ENCODE data around the gene ERGIC3. TPM values are rescaled to one million over a fixed set of nuclear protein-coding genes. Genes with fewer than 3 reads are reported as not detected.
"Not testable (repeated sequence)": the region's sequence is repeated elsewhere in the genome, so short reads cannot be mapped to it uniquely, and the experiment has no call there.

The ERGIC3 gene
- total RNA-seq, 1 donor from 2014 or later = 328 TPM

GRCh38 chr20:35544436-35544835, 2.6 kb downstream of the ERGIC3 start:
- Histone ChIP-seq H3K27me3 (ENCODE audit: control insufficient read depth in 3 of 3, insufficient read depth in 3 of 3, low read length in 3 of 3) (no peaks in the 10 kb centered on the region), H3K9ac (ENCODE audit: low read depth in 1 of 3, low read length in 3 of 3) (no peak overlapping the region), H3K36me3 (ENCODE audit: control insufficient read depth in 3 of 3, insufficient read depth in 3 of 3, low read length in 3 of 3) (peaks cover 20 to 28% (median 22%) of the 10 kb centered on the region in 3 donors), H3K4me1 (ENCODE audit: control insufficient read depth in 3 of 3, insufficient read depth in 3 of 3, low read length in 3 of 3) (peaks cover 11 to 18% (median 12%) of the 10 kb centered on the region in 3 donors), H3K27ac (ENCODE audit: low read depth, low read length) (no peak overlapping the region), H3K9me3 (ENCODE audit: control insufficient read depth in 3 of 3, low read length in 3 of 3) (no peaks in the 10 kb centered on the region), H3K4me3 (ENCODE audit: low read length in 3 of 3) (no peak overlapping the region)

- Histone ChIP-seq H3K4me1 (ENCODE audit: control insufficient read depth in 3 of 3, insufficient read depth in 3 of 3, low read length in 3 of 3) (peaks cover 11 to 18% (median 12%) of the 10 kb centered on the region in 3 donors), H3K36me3 (ENCODE audit: control insufficient read depth in 3 of 3, insufficient read depth in 3 of 3, low read length in 3 of 3) (peaks cover 22 to 28% (median 23%) of the 10 kb centered on the region in 3 donors)
- not testable (repeated sequence) for H3K9me3 ChIP-seq (ENCODE audit: control insufficient read depth in 3 of 3, low read length in 3 of 3); H3K27ac ChIP-seq (ENCODE audit: low read depth, low read length); H3K9ac ChIP-seq (ENCODE audit: low read depth in 1 of 3, low read length in 3 of 3); H3K27me3 ChIP-seq (ENCODE audit: control insufficient read depth in 3 of 3, insufficient read depth in 3 of 3, low read length in 3 of 3); H3K4me3 ChIP-seq (ENCODE audit: low read length in 3 of 3)
Measured at GRCh38 chr20:35544941-35545340, 3.1 kb downstream of the ERGIC3 start.

GRCh38 chr20:35546127-35546526, 4.2 kb downstream of the ERGIC3 start:
- Histone ChIP-seq H3K4me3 (ENCODE audit: low read length in 3 of 3) (no peak overlapping the region), H3K9ac (ENCODE audit: low read depth in 1 of 3, low read length in 3 of 3) (no peak overlapping the region), H3K4me1 (ENCODE audit: control insufficient read depth in 3 of 3, insufficient read depth in 3 of 3, low read length in 3 of 3) (peaks cover 10 to 17% (median 11%) of the 10 kb centered on the region in 3 donors), H3K36me3 (ENCODE audit: control insufficient read depth in 3 of 3, insufficient read depth in 3 of 3, low read length in 3 of 3) (peaks cover 22 to 32% (median 29%) of the 10 kb centered on the region in 3 donors), H3K9me3 (ENCODE audit: control insufficient read depth in 3 of 3, low read length in 3 of 3) (no peaks in the 10 kb centered on the region), H3K27ac (ENCODE audit: low read depth, low read length) (no peak overlapping the region), H3K27me3 (ENCODE audit: control insufficient read depth in 3 of 3, insufficient read depth in 3 of 3, low read length in 3 of 3) (no peaks in the 10 kb centered on the region)

- no peak overlapping the region for H3K4me3 ChIP-seq (ENCODE audit: low read length in 3 of 3)
- H3K9ac ChIP-seq (ENCODE audit: low read depth in 1 of 3, low read length in 3 of 3) = no peak overlapping the region
- H3K4me1 ChIP-seq (ENCODE audit: control insufficient read depth in 3 of 3, insufficient read depth in 3 of 3, low read length in 3 of 3) = peaks cover 5 to 8% (median 5%) of the 10 kb centered on the region in 3 donors
- H3K36me3 ChIP-seq (ENCODE audit: control insufficient read depth in 3 of 3, insufficient read depth in 3 of 3, low read length in 3 of 3) = peaks cover 30 to 41% (median 39%) of the 10 kb centered on the region in 3 donors
- H3K27me3 ChIP-seq (ENCODE audit: control insufficient read depth in 3 of 3, insufficient read depth in 3 of 3, low read length in 3 of 3) = no peaks in the 10 kb centered on the region
- no peaks in the 10 kb centered on the region for H3K9me3 ChIP-seq (ENCODE audit: control insufficient read depth in 3 of 3, low read length in 3 of 3)
- no peak overlapping the region for H3K27ac ChIP-seq (ENCODE audit: low read depth, low read length)
Measured at GRCh38 chr20:35547329-35547728, 5.5 kb downstream of the ERGIC3 start.

- Histone ChIP-seq H3K4me1 (ENCODE audit: control insufficient read depth in 3 of 3, insufficient read depth in 3 of 3, low read length in 3 of 3) (no peaks in the 10 kb centered on the region), H3K4me3 (ENCODE audit: low read length in 3 of 3) (no peak overlapping the region), H3K36me3 (ENCODE audit: control insufficient read depth in 3 of 3, insufficient read depth in 3 of 3, low read length in 3 of 3) (peaks cover 50 to 65% (median 61%) of the 10 kb centered on the region in 3 donors), H3K9ac (ENCODE audit: low read depth in 1 of 3, low read length in 3 of 3) (no peak overlapping the region), H3K27ac (ENCODE audit: low read depth, low read length) (no peak overlapping the region), H3K27me3 (ENCODE audit: control insufficient read depth in 3 of 3, insufficient read depth in 3 of 3, low read length in 3 of 3) (no peaks in the 10 kb centered on the region), H3K9me3 (ENCODE audit: control insufficient read depth in 3 of 3, low read length in 3 of 3) (no peaks in the 10 kb centered on the region)
Measured at GRCh38 chr20:35551503-35551902, 9.6 kb downstream of the ERGIC3 start.

GRCh38 chr20:35552914-35553313, 11.0 kb downstream of the ERGIC3 start:
- H3K9me3 ChIP-seq (ENCODE audit: control insufficient read depth in 3 of 3, low read length in 3 of 3) = no peaks in the 10 kb centered on the region
- H3K4me3 ChIP-seq (ENCODE audit: low read length in 3 of 3) = no peak overlapping the region
- H3K4me1 ChIP-seq (ENCODE audit: control insufficient read depth in 3 of 3, insufficient read depth in 3 of 3, low read length in 3 of 3) = no peaks in the 10 kb centered on the region
- H3K36me3 ChIP-seq (ENCODE audit: control insufficient read depth in 3 of 3, insufficient read depth in 3 of 3, low read length in 3 of 3) = peaks cover 55 to 68% (median 61%) of the 10 kb centered on the region in 3 donors
- H3K9ac ChIP-seq (ENCODE audit: low read depth in 1 of 3, low read length in 3 of 3) = no peak overlapping the region
- no peaks in the 10 kb centered on the region for H3K27me3 ChIP-seq (ENCODE audit: control insufficient read depth in 3 of 3, insufficient read depth in 3 of 3, low read length in 3 of 3)
- no peak overlapping the region for H3K27ac ChIP-seq (ENCODE audit: low read depth, low read length)

GRCh38 chr20:35555461-35555860, 13.6 kb downstream of the ERGIC3 start:
- peaks cover 43 to 53% (median 52%) of the 10 kb centered on the region in 3 donors for H3K36me3 ChIP-seq (ENCODE audit: control insufficient read depth in 3 of 3, insufficient read depth in 3 of 3, low read length in 3 of 3)
- not testable (repeated sequence) for H3K27me3 ChIP-seq (ENCODE audit: control insufficient read depth in 3 of 3, insufficient read depth in 3 of 3, low read length in 3 of 3); H3K9ac ChIP-seq (ENCODE audit: low read depth in 1 of 3, low read length in 3 of 3); H3K4me1 ChIP-seq (ENCODE audit: control insufficient read depth in 3 of 3, insufficient read depth in 3 of 3, low read length in 3 of 3); H3K27ac ChIP-seq (ENCODE audit: low read depth, low read length); H3K9me3 ChIP-seq (ENCODE audit: control insufficient read depth in 3 of 3, low read length in 3 of 3); H3K4me3 ChIP-seq (ENCODE audit: low read length in 3 of 3)

- Histone ChIP-seq H3K27me3 (ENCODE audit: control insufficient read depth in 3 of 3, insufficient read depth in 3 of 3, low read length in 3 of 3) (no peaks in the 10 kb centered on the region), H3K4me3 (ENCODE audit: low read length in 3 of 3) (no peak overlapping the region), H3K9ac (ENCODE audit: low read depth in 1 of 3, low read length in 3 of 3) (no peak overlapping the region), H3K27ac (ENCODE audit: low read depth, low read length) (no peak overlapping the region), H3K4me1 (ENCODE audit: control insufficient read depth in 3 of 3, insufficient read depth in 3 of 3, low read length in 3 of 3) (no peaks in the 10 kb centered on the region), H3K9me3 (ENCODE audit: control insufficient read depth in 3 of 3, low read length in 3 of 3) (no peaks in the 10 kb centered on the region), H3K36me3 (ENCODE audit: control insufficient read depth in 3 of 3, insufficient read depth in 3 of 3, low read length in 3 of 3) (peaks cover 43 to 49% (median 48%) of the 10 kb centered on the region in 3 donors)
Measured at GRCh38 chr20:35555951-35556645, 14.2 kb downstream of the ERGIC3 start.

GRCh38 chr20:35556871-35557270, 15.0 kb downstream of the ERGIC3 start:
- no peaks in the 10 kb centered on the region for H3K27me3 ChIP-seq (ENCODE audit: control insufficient read depth in 3 of 3, insufficient read depth in 3 of 3, low read length in 3 of 3)
- no peak overlapping the region for H3K27ac ChIP-seq (ENCODE audit: low read depth, low read length)
- H3K36me3 ChIP-seq (ENCODE audit: control insufficient read depth in 3 of 3, insufficient read depth in 3 of 3, low read length in 3 of 3) = peaks cover 35 to 43% (median 42%) of the 10 kb centered on the region in 3 donors
- H3K9me3 ChIP-seq (ENCODE audit: control insufficient read depth in 3 of 3, low read length in 3 of 3) = no peaks in the 10 kb centered on the region
- H3K4me3 ChIP-seq (ENCODE audit: low read length in 3 of 3) = no peak overlapping the region
- H3K9ac ChIP-seq (ENCODE audit: low read depth in 1 of 3, low read length in 3 of 3) = no peak overlapping the region
- H3K4me1 ChIP-seq (ENCODE audit: control insufficient read depth in 3 of 3, insufficient read depth in 3 of 3, low read length in 3 of 3) = no peaks in the 10 kb centered on the region

GRCh38 chr20:35558451-35558850, 16.6 kb downstream of the ERGIC3 start:
- Histone ChIP-seq H3K36me3 (ENCODE audit: control insufficient read depth in 3 of 3, insufficient read depth in 3 of 3, low read length in 3 of 3) (peaks cover 31 to 37% (median 34%) of the 10 kb centered on the region in 3 donors), H3K9ac (ENCODE audit: low read depth in 1 of 3, low read length in 3 of 3) (no peak overlapping the region), H3K27me3 (ENCODE audit: control insufficient read depth in 3 of 3, insufficient read depth in 3 of 3, low read length in 3 of 3) (no peaks in the 10 kb centered on the region), H3K9me3 (ENCODE audit: control insufficient read depth in 3 of 3, low read length in 3 of 3) (no peaks in the 10 kb centered on the region), H3K27ac (ENCODE audit: low read depth, low read length) (no peak overlapping the region), H3K4me1 (ENCODE audit: control insufficient read depth in 3 of 3, insufficient read depth in 3 of 3, low read length in 3 of 3) (no peaks in the 10 kb centered on the region), H3K4me3 (ENCODE audit: low read length in 3 of 3) (no peak overlapping the region)

All from skeletal muscle tissue (tissue), 4 donors.